H1 (cell line): ENCODE data around the gene PIK3R1. TPM values are rescaled to one million over a fixed set of nuclear protein-coding genes. Genes with fewer than 3 reads are reported as not detected.

ENCODE experiments used
- CTCF ChIA-PET: fragments of 300-600 bp; sonication (Branson Sonifier 250); formaldehyde crosslinking; loops from one replicate; lab custom pipeline; 2021; ENCODE audit not compliant: partially characterized antibody; lab: Charles Lee
- POLR2A ChIA-PET: fragments of 300-600 bp; sonication (Branson Sonifier 250); formaldehyde crosslinking; loops from one replicate; lab custom pipeline; 2021; ENCODE audit warnings: inconsistent platforms; ENCODE audit not compliant: partially characterized antibody; lab: Charles Lee
- DNase-seq, 2 experiments: peaks; one replicate each; pipeline versions ENCODE4 v3.0.0 to v3.0.0-alpha.2; 2010 to 2022; ENCODE audit warnings: low spot score in 2 of 2, low read depth in 1 of 2, mixed read lengths in 1 of 2
- FAIRE-seq: peaks from 2 replicates; lab custom pipeline; 2011; peaks lifted over from hg19 to GRCh38; lab: Jason Lieb, UNC
- H2AFZ ChIP-seq: 2 replicates; pipeline ENCODE4 v1.8.1; 2012; ENCODE audit warnings: low read length, inconsistent platforms
- H2AK5ac ChIP-seq: 2 replicates; pipeline ENCODE4 v1.6.1; 2013; ENCODE audit warnings: low read depth, low read length
- H2BK120ac ChIP-seq: replicated peaks from 2 replicates; pipeline ENCODE3; 2013; ENCODE audit warnings: low read depth, low read length, inconsistent platforms
- H2BK12ac ChIP-seq: 2 replicates; pipeline ENCODE4 v1.6.1; 2013; ENCODE audit warnings: low read depth, low read length
- H2BK15ac ChIP-seq: 2 replicates; pipeline ENCODE4 v1.6.1; 2013; ENCODE audit warnings: low read length
- H2BK20ac ChIP-seq: 2 replicates; pipeline ENCODE4 v1.6.1; 2013; ENCODE audit warnings: low read length
- H2BK5ac ChIP-seq: 2 replicates; pipeline ENCODE4 v1.6.1; 2013; ENCODE audit warnings: low read depth, low read length
- H3K14ac ChIP-seq: 2 replicates; pipeline ENCODE4 v1.6.1; 2013; ENCODE audit warnings: inconsistent platforms; ENCODE audit not compliant: insufficient read length
- H3K18ac ChIP-seq: 2 replicates; pipeline ENCODE4 v1.6.1; 2013; ENCODE audit warnings: low read length; ENCODE audit errors: extremely low read depth
- H3K23ac ChIP-seq: 2 replicates; pipeline ENCODE4 v1.6.1; 2013; ENCODE audit warnings: inconsistent platforms; ENCODE audit not compliant: insufficient read length
- H3K23me2 ChIP-seq: 2 replicates; pipeline ENCODE4 v1.6.1; 2013; ENCODE audit warnings: low read depth, low read length
- H3K27ac ChIP-seq: 2 replicates; pipeline ENCODE4 v1.6.1; 2011; ENCODE audit warnings: low read depth, low read length, inconsistent platforms
- H3K27me3 ChIP-seq, 4 experiments: replicated peaks in 1 of 4; 1 replicate in 1 of 4; 2 replicates in 3 of 4; pipeline versions ENCODE4 v1.6.1 to v1.8.1; 2011 to 2013; ENCODE audit warnings: low read length in 3 of 4, mild to moderate bottlenecking in 3 of 4, inconsistent platforms in 2 of 4, mixed read lengths in 2 of 4, moderate library complexity in 1 of 4; ENCODE audit not compliant: control insufficient read depth in 3 of 4, insufficient read depth in 3 of 4; ENCODE audit errors: extremely low read depth in 1 of 4
- H3K36me3 ChIP-seq, 4 experiments: 2 replicates each; pipeline versions ENCODE4 v1.6.1 to v1.8.1; 2011 to 2013; ENCODE audit warnings: mild to moderate bottlenecking in 4 of 4, low read length in 3 of 4, moderate library complexity in 2 of 4, control low read depth in 1 of 4, inconsistent platforms in 1 of 4; ENCODE audit not compliant: insufficient read depth in 4 of 4, control insufficient read depth in 2 of 4
- H3K4ac ChIP-seq: replicated peaks from 2 replicates; pipeline ENCODE3; 2013; ENCODE audit warnings: low read length, low read depth, mixed read lengths, inconsistent platforms; ENCODE audit not compliant: insufficient read length
- H3K4me1 ChIP-seq, 4 experiments: replicated peaks in 1 of 4; 1 replicate in 1 of 4; 2 replicates in 3 of 4; pipeline versions ENCODE4 v1.6.1 to v1.8.1; 2011 to 2013; ENCODE audit warnings: low read length in 3 of 4, inconsistent platforms in 2 of 4, mixed read lengths in 1 of 4; ENCODE audit not compliant: insufficient read depth in 4 of 4, control insufficient read depth in 3 of 4
- H3K4me2 ChIP-seq, 2 experiments: 2 replicates each; pipeline versions ENCODE4 v1.6.1 to v1.8.1; 2011 to 2013; ENCODE audit warnings: low read depth in 2 of 2, low read length in 2 of 2, control low read depth in 1 of 2, inconsistent platforms in 1 of 2, mild to moderate bottlenecking in 1 of 2; ENCODE audit not compliant: insufficient read depth in 1 of 2
- H3K4me3 ChIP-seq, 4 experiments: fragments of 200-600, 300-600 bp in 1 of 4; sonication (generic), shearing (Covaris generic), sonication (Bioruptor Twin) in 1 of 4; 2 replicates each; pipeline versions ENCODE4 v1.5.1 to v1.8.1; 2011 to 2016; ENCODE audit warnings: low read length in 4 of 4, low read depth in 3 of 4, control low read depth in 2 of 4, inconsistent platforms in 2 of 4, mild to moderate bottlenecking in 2 of 4, mixed read lengths in 1 of 4, moderate library complexity in 1 of 4; ENCODE audit not compliant: insufficient read depth in 2 of 4; ENCODE audit errors: extremely low read depth in 1 of 4
- H3K56ac ChIP-seq: replicated peaks from 2 replicates; pipeline ENCODE3; 2013; ENCODE audit warnings: low read depth, mild to moderate bottlenecking, mixed read lengths, low read length, inconsistent platforms; ENCODE audit not compliant: insufficient read length
- H3K79me1 ChIP-seq: 2 replicates; pipeline ENCODE4 v1.6.1; 2013; ENCODE audit warnings: low read depth, low read length, control low read depth
- H3K79me2 ChIP-seq, 2 experiments: 2 replicates each; pipeline versions ENCODE4 v1.6.1 to v1.8.1; 2012 to 2013; ENCODE audit warnings: low read length in 2 of 2, mild to moderate bottlenecking in 2 of 2, inconsistent platforms in 1 of 2; ENCODE audit not compliant: insufficient read depth in 2 of 2, control insufficient read depth in 1 of 2
- H3K9ac ChIP-seq, 4 experiments: replicated peaks in 1 of 4; 1 replicate in 1 of 4; 2 replicates in 3 of 4; pipeline versions ENCODE4 v1.6.1 to v1.8.1; 2011 to 2013; ENCODE audit warnings: low read depth in 3 of 4, low read length in 3 of 4, control low read depth in 2 of 4, mild to moderate bottlenecking in 2 of 4, moderate library complexity in 2 of 4, inconsistent platforms in 1 of 4; ENCODE audit errors: extremely low read depth in 1 of 4
- H3K9me3 ChIP-seq, 2 experiments: 2 replicates each; pipeline versions ENCODE4 v1.6.1 to v1.8.1; 2012 to 2013; ENCODE audit warnings: mild to moderate bottlenecking in 2 of 2, moderate library complexity in 2 of 2, control low read depth in 1 of 2, inconsistent platforms in 1 of 2, low read depth in 1 of 2, low read length in 1 of 2, mixed read lengths in 1 of 2; ENCODE audit not compliant: insufficient read depth in 2 of 2
- H4K20me1 ChIP-seq, 2 experiments: replicated peaks in 1 of 2; 2 replicates each; pipeline versions ENCODE3 to v1.8.1; 2011 to 2013; ENCODE audit warnings: inconsistent platforms in 2 of 2, low read length in 2 of 2, mild to moderate bottlenecking in 1 of 2; ENCODE audit not compliant: insufficient read depth in 2 of 2, control insufficient read depth in 1 of 2
- H4K5ac ChIP-seq: 2 replicates; pipeline ENCODE4 v1.6.1; 2013; ENCODE audit warnings: low read length, low read depth, mixed read lengths, inconsistent platforms; ENCODE audit not compliant: insufficient read length
- H4K8ac ChIP-seq: 2 replicates; pipeline ENCODE4 v1.8.0; 2013; ENCODE audit warnings: mild to moderate bottlenecking, moderate library complexity, low read length, inconsistent platforms; ENCODE audit not compliant: insufficient read depth; ENCODE audit errors: extremely low read depth
- H4K91ac ChIP-seq: replicated peaks from 2 replicates; pipeline ENCODE3; 2013; ENCODE audit warnings: low read length, mixed read lengths, inconsistent platforms; ENCODE audit not compliant: insufficient read length
- CHD1 ChIP-seq: IDR thresholded peaks from 2 replicates; pipeline ENCODE4 v1.6.1; 2012; ENCODE audit warnings: low read depth, low read length, improper control_type of control experiment
- E2F6 ChIP-seq: IDR thresholded peaks from 2 replicates; pipeline ENCODE4 v1.6.1; 2012; ENCODE audit warnings: inconsistent platforms
- SRF ChIP-seq: IDR thresholded peaks from 2 replicates; pipeline ENCODE4 v1.6.1; 2011; ENCODE audit warnings: mild to moderate bottlenecking, low read depth, low read length, moderate library complexity
- WGBS, 2 experiments: shearing (Covaris generic) in 1 of 2; methylation state at CpG; one replicate each; pipeline versions ENCODE4 v1.1.6 to v1.1.7; 2013 to 2015; ENCODE audit warnings: low lambda C conversion rate in 2 of 2, mixed read lengths in 2 of 2, inconsistent platforms in 1 of 2, low coverage in 1 of 2, missing lambda C conversion rate in 1 of 2; ENCODE audit not compliant: insufficient replicate concordance in 2 of 2, insufficient coverage in 1 of 2, insufficient read length in 1 of 2; ENCODE audit errors: extremely low coverage in 1 of 2, missing lambda C conversion rate in 1 of 2; 5-methylcytosine and 5-hydroxymethylcytosine counted together
- polyA plus RNA-seq, 7 experiments: library from polyadenylated mRNA; depleted of rRNA in 3 of 7; stranded (reverse) in 5 of 7; unstranded in 2 of 7; fragments of >200 nt in 5 of 7; fragments of 200-250 nt in 2 of 7; gene quantifications; 1 replicate in 5 of 7; 2 replicates in 1 of 7; 4 replicates in 1 of 7; pipeline versions ENCODE4 v1.2.1 to v1.2.3, GENCODE V29; 2011 to 2013; ENCODE audit warnings: missing spikeins in 2 of 7, mixed read lengths in 2 of 7
- total RNA-seq: library from RNA; stranded (reverse); fragmentation: NEBNext Ultra II Directional; extraction: Animal tissue kit (Norgen Biotek cat#: 25700); gene quantifications from 2 replicates; pipeline ENCODE4 v1.2.1, GENCODE V29; 2021

PIK3R1 gene
- total and polyA plus RNA-seq, 2 of the 8 experiments (the other 6 are each of a cell fraction or from before 2014, with no cell fraction given) = 2.3 to 13.7 TPM

GRCh38 chr5:68251804-68252522 is 36.4 kb downstream of the PIK3R1 start:
- H2BK12ac ChIP-seq = peak overlapping the region; percentile 20; the same call in 1 of the 2 replicates
- peak overlapping the region; percentile 66; the same call in 1 of the 2 replicates for H2BK20ac ChIP-seq
- H2BK120ac ChIP-seq = no peak overlapping the region
- no peaks in the 10 kb centered on the region for H3K9me3 ChIP-seq
- H4K5ac ChIP-seq = no peak overlapping the region
- no peak overlapping the region; a peak in 1 of 8 replicates for H3K4me3 ChIP-seq
- FAIRE-seq (no peak), DNase-seq (no peak)
- H2AK5ac ChIP-seq = peak overlapping the region; percentile 25; the same call in 1 of the 2 replicates
- H2BK15ac ChIP-seq = peak overlapping the region; percentile 73; the same call in 1 of the 2 replicates
- ChIA-PET CTCF (interaction anchor here (0.8 to 2.6 kb wide), 25 partner anchors 9 to 1090 kb away, joined by 3 to 14 read pairs (median 4); no protein-coding TSS in a partner anchor), POLR2A (interaction anchor here (0.7 to 1.3 kb wide), 3 partner anchors 267 to 1006 kb away, joined by 3 to 4 read pairs (median 3); no protein-coding TSS in a partner anchor)
- H2BK5ac ChIP-seq = peak overlapping the region; percentile 55; the same call in 1 of the 2 replicates
- TF ChIP-seq E2F6 (no peak), SRF (no peak), CHD1 (no peak)
- no peaks in the 10 kb centered on the region for H3K27me3 ChIP-seq
- H3K18ac ChIP-seq = 0 out of 2 replicates have a peak overlapping the region, but pooled peaks have one; percentile 13
- peaks cover 4% of the 10 kb centered on the region; the same call in 1 of the 2 replicates for H3K79me1 ChIP-seq
- no peak overlapping the region for H2AFZ ChIP-seq
- H3K4ac ChIP-seq = no peak overlapping the region
- no peak overlapping the region for H4K91ac ChIP-seq
- H3K56ac ChIP-seq = no peak overlapping the region
- no peak overlapping the region for H3K9ac ChIP-seq
- H3K79me2 ChIP-seq = no peaks in the 10 kb centered on the region
- H4K8ac ChIP-seq = no peak overlapping the region
- no peaks in the 10 kb centered on the region for H3K36me3 ChIP-seq
- no peaks in the 10 kb centered on the region for H4K20me1 ChIP-seq
- no peak overlapping the region for H3K14ac ChIP-seq
- H3K23ac ChIP-seq = no peak overlapping the region
- WGBS, 2 experiments = 89% methylated on average over 6 of the region's 6 CpGs; no CpG with 5 or more reads in 1 of the 2 experiments
- H3K4me1 ChIP-seq = peaks cover 7 to 19% (median 14%) of the 10 kb centered on the region in 4 experiments
- no peak overlapping the region for H3K4me2 ChIP-seq
- H3K27ac ChIP-seq = no peak overlapping the region
- H3K23me2 ChIP-seq = no peaks in the 10 kb centered on the region
